ENCODE measurements around the gene HSPB6.

The HSPB6 gene

GRCh38 chr19:35790981-35791813 is 34.4 kb upstream of the HSPB6 start:
- no peak for DNase-seq
- peak; percentile 16 for TF ChIP-seq CTCF (IDR thresholded peaks at IDR 0.05; ENCODE audit: low read depth, low read length)
- Histone ChIP-seq H3K4me1 (no peaks in the 10 kb centered on the region), H3K4me3 (ENCODE audit: low read depth, low read length) (no peak overlapping the region), H3K27me3 (no peaks in the 10 kb centered on the region), H3K36me3 (no peaks in the 10 kb centered on the region), H3K9me3 (no peaks in the 10 kb centered on the region)

- Histone ChIP-seq H3K9me3 (no peaks in the 10 kb centered on the region), H3K4me3 (ENCODE audit: low read depth, low read length) (no peak overlapping the region), H3K36me3 (no peaks in the 10 kb centered on the region), H3K27me3 (no peaks in the 10 kb centered on the region), H3K4me1 (no peaks in the 10 kb centered on the region)
- no peak for TF ChIP-seq CTCF (IDR thresholded peaks at IDR 0.05; ENCODE audit: low read depth, low read length)
- DNase-seq: no peak
These were observed 33.4 kb upstream of the HSPB6 start for GRCh38 chr19:35789978-35790944.

GRCh38 chr19:35789195-35789977 is 32.6 kb upstream of the HSPB6 start:
- no peaks in the 10 kb centered on the region for H3K27me3 ChIP-seq
- H3K4me1 ChIP-seq: no peaks in the 10 kb centered on the region
- H3K36me3 ChIP-seq: no peaks in the 10 kb centered on the region
- TF ChIP-seq CTCF (IDR thresholded peaks at IDR 0.05; ENCODE audit: low read depth, low read length): no peak
- no peak for DNase-seq
- no peak overlapping the region for H3K4me3 ChIP-seq (ENCODE audit: low read depth, low read length)
- no peaks in the 10 kb centered on the region for H3K9me3 ChIP-seq

- DNase-seq: no peak
- no peak for TF ChIP-seq CTCF (IDR thresholded peaks at IDR 0.05; ENCODE audit: low read depth, low read length)
- no peaks in the 10 kb centered on the region for H3K36me3 ChIP-seq
These were observed 31.6 kb upstream of the HSPB6 start for GRCh38 chr19:35788205-35788960.

GRCh38 chr19:35787227-35787799 is 30.5 kb upstream of the HSPB6 start:
- no peaks in the 10 kb centered on the region for H3K27me3 ChIP-seq
- no peak overlapping the region for H3K4me3 ChIP-seq (ENCODE audit: low read depth, low read length)
- no peaks in the 10 kb centered on the region for H3K4me1 ChIP-seq
- H3K36me3 ChIP-seq: peaks cover 2% of the 10 kb centered on the region; the same call in 1 of the 2 replicates
- DNase-seq: no peak
- no peak for TF ChIP-seq CTCF (IDR thresholded peaks at IDR 0.05; ENCODE audit: low read depth, low read length)
- no peaks in the 10 kb centered on the region for H3K9me3 ChIP-seq

More at GRCh38 chr19:35788205-35788960, 31.6 kb upstream of the HSPB6 start:
- Histone ChIP-seq H3K4me3 (ENCODE audit: low read depth, low read length) (no peak overlapping the region), H3K9me3 (no peaks in the 10 kb centered on the region), H3K4me1 (no peaks in the 10 kb centered on the region), H3K27me3 (no peaks in the 10 kb centered on the region)

Data from BE2C (cell line).